AG20443 (cell line): ENCODE measurements around the gene GNA15.
A peak's percentile ranks its signal among the peaks of the same experiment; 100 is the strongest.

Experiments
- DNase-seq: peaks from one replicate; pipeline ENCODE4 v3.0.0; 2012; ENCODE audit warnings: low spot score, mixed read lengths

GNA15 gene

DNA sequence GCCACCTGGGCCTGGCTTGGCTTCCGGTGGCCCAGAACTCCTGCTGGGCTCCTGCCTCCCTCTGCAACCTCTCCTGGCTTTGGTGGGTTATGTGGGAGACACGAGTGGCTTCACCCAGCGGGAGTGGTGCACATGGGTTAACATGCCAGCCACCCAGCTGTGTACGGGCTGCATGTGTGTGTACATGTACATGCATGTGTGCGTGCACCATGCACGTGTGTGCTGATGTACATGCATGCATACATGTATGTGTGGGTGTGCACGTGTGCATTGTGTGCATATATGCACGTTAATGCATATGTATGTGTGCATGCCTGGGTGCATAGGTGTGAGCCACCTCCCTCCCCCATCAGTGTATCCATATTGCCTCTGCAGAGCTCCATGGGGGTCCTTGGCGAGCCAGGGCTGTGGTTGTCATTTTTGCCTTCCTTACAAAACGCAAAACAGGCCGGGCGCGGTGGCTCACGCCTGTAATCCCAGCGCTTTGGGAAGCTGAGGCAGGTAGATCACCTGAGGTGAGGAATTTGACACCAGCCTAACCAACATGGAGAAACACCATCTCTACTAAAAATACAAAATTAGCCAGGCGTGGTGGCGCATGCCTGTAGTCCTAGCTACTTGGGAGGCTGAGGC lies 29.2 kb upstream of the GNA15 start:
- no peak for DNase-seq

- no peak for DNase-seq
These were observed 28.2 kb upstream of the GNA15 start for GRCh38 chr19:3107658-3108057.

GRCh38 chr19:3108775-3109174 lies 27.1 kb upstream of the GNA15 start:
- DNase-seq, result peak; percentile 73

- DNase-seq, result no peak
These were observed 26.3 kb upstream of the GNA15 start for GRCh38 chr19:3109491-3109890.

DNA sequence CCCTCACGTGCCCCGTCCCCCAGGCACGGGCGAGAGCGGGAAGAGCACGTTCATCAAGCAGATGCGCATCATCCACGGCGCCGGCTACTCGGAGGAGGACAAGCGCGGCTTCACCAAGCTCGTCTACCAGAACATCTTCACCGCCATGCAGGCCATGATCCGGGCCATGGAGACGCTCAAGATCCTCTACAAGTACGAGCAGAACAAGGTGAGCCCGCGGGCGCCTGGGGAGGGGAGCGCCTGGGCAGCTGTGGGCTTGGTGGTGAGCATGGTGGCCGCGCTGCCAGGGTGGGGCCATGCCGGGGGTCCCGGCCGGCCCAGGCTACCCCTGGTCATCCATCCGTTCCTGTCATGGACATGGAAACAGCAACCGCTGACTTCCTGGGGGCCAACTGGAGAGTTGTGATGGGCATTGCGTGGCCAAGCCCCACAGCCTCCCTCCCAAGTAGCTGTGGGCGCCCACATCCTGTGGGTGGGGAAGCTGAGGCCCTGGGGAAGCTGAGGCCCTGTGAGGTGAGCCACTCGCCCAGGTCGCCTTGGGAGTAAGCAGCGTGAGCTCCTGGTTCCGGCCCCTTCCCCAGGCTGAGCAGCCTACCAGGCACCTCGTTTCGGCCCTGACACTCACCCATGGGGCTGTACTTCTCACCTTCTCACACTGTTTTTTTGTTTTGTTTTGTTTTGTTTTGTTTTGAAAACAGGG lies 25.6 kb upstream of the GNA15 start:
- no peak for DNase-seq

DNA sequence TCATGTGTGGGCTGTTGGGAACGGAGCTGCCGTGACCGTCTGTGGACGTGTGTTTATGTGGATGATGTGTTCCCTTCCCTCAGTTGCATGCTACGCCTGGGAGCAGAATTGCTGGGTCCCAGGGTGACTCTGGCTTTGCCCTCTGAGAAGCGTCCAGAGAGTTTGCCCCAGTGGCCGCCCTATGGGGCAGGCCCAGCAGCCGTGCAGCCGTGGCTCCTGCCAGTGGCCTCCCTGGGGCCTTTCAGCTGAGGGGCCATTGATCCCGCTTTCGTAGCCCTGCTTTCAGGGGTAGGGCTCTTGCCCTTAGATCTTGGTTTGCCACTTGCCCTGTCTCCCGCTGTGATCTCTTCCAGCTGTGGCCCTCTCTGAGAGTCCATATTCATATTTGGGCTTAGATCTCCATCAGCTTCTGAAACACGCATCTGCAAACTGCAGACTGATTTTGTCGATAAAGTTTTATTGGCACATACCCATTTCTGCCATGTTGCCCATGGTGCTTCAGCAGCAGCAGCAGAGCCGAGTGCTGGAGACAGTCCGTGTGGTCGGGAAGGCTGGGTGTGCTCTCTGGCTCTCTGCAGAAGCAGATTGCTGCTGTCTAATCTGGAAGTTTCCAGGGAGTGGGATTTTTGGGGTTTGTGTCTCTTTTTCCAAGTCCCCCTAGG lies 24.1 kb upstream of the GNA15 start:
- no peak for DNase-seq

- no peak for DNase-seq
These were observed 23.3 kb upstream of the GNA15 start for GRCh38 chr19:3112375-3113099.

GRCh38 chr19:3113100-3114017 lies 22.5 kb upstream of the GNA15 start:
- no peak for DNase-seq

DNA sequence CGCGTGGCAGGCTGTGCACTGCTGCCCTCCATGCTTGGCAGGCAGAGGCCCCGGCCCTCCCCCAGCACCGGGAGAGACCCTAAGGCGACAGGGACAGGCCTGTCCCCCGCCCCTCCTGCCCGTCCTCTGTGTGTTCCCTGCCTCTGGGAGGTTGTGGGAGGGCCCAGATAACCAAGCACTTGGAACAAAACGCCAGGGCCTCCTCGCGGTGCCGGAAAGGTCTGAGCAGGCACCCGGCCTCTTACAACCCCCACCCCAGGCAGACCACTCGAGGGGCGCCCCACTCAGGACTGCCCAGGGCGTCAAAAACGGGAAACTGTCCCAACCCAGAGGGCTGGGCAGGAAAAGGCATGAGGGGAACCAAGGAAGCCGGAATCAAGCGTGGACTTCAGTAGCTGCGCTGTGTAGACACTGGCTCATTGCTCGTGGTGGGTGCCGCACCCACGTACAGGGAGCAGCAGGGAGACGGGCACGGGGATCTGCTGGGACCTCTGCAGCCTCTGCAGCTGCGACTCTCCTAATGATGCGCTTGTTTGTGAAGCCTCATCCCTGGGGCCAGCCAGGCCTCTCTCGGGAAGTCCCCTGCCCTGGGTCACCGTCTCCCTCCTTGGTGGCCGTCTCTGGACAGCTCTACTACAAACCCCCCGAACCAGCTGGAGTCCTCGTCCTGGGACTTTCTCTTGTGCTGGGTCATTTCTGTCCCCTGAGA lies 21.7 kb upstream of the GNA15 start:
- DNase-seq, result no peak

GRCh38 chr19:3114811-3115210 lies 21.0 kb upstream of the GNA15 start:
- no peak for DNase-seq

- DNase-seq, result no peak
These were observed 20.4 kb upstream of the GNA15 start for GRCh38 chr19:3115411-3115810.

DNA sequence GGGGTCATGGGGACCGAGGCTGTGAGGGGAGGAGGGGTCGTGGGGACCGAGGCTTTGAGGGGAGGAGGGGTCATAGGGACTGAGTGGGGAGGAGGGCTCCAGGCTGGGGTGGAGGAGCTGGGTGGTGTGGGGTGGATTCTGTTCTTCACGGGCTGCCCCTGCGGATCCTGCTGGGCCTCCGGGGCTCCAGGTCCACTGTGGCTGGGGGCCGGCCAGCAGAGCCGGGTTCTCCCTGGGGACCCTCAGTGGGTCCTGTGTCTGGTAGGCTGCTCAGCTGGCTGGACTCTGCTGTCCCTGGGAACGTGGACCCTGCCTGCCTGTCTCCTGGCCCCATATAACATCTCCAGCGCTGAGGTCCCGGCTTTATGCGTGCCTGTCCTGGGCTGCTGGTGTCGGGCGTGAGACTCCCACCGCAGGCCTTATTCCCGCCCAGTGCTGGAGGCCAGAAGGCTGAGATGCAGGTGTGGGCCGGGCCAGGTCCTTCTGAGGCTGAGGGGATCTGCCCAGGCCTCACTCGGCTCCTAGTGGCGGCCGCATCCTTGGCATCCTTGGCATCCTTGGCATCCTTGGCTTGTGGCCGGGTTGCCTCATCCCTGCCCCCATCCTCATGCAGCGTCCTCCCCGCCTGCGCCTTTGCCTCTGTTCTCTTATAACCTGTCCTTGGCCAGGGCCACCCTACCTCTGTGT lies 19.8 kb upstream of the GNA15 start:
- no peak for DNase-seq

- no peak for DNase-seq
These were observed 19.2 kb upstream of the GNA15 start for GRCh38 chr19:3116621-3117020.

DNA sequence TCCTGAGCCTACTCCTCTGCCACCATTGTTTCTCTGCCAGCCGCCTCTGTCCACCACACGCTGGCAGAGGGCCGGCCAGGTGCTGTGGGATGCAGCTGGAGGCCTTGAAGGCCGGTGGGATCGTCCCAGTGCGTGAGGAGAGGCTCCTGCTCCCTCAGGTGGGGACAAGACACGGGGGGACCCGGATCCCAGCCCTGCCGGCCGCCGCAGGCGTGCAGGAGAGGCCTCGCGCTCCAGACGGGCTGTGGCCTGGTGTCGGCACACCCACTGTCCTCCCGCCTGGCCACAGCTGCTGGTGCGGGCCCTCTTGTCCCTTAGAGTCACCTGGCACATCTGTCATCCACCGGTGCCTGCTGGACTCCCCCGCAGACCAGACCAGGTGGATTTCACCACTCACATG lies 18.1 kb upstream of the GNA15 start:
- DNase-seq, result no peak

DNA sequence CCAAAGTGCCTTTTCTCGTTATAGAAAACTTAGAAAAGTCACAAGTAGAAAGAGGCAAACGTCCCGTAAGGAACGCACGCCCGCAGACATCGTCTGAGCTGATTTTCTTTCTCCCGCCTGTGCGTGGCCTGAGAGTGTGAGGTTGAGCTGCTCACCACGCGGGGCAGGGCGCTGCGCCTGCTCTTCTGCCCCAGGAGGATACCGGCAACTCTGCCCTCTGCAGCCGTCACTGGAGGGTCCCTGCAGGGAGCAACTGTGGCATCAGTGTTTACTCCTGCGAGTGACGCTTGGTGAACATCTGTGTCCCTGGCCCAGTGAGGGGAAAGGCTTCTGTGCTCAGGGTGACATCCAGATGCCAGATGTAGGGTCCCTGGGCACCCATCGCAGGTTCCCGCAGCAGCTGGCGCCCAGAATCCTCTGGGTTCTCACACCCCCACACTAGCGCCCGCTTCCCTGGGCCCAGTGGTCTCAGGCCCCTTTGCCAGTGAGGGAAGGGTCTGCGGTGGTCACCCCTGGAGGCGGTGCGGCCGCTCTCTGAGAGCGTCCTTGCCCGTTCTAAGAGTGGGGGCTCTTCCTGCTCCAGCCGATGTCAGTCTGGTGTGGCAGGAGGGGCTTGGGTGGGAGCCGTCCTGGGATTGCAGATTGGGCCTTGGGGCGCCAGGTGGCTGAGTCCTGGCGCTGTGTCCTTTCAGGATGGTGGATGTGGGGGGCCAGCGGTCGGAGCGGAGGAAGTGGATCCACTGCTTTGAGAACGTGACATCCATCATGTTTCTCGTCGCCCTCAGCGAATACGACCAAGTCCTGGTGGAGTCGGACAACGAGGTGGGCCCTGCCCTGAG lies 17.4 kb upstream of the GNA15 start:
- no peak for DNase-seq

GRCh38 chr19:3119071-3119595 lies 16.7 kb upstream of the GNA15 start:
- DNase-seq, result no peak

DNA sequence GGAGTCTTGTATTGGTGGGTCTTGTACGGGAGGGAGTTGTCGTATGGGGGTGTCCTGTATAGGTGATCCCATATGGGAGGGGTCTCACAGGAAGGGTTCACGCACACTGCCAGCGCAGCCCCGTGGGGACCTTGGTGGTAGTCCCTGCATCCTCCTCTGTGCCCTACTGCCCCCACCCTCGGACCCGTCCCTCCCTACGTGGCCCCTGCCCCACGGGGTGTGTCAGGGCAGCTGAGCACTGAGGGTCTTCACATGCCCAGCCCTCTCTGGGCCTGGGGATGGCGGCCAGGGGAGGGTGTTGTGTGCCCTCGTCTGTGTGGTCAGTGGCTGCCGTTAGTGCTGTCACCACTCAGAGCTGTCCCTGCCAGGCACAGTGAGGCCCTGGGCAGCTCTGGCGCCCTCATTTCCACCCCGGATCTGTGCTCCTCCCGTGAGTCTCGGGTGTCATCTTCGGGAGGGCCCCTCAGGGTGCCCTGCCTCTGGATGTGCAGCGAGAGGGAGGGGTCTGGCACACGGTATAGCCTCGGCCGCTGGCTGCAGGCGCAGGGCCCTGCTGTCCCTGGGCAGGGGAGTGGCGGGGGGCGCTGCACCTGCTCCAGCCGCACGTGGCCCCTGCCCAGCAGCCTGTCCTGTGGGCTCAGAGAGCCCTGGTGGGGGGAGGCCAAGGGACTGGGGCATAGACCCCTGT lies 16.0 kb upstream of the GNA15 start:
- no peak for DNase-seq

- DNase-seq, result no peak
These were observed 15.1 kb upstream of the GNA15 start for GRCh38 chr19:3120611-3121276.
